K562 (cell line): ENCODE data around the gene ASXL2. TPM values are rescaled to one million over a fixed set of nuclear protein-coding genes. Genes with fewer than 3 reads are reported as not detected.

Experiments used
- ATAC-seq: fragments of 200-7000 bp; cut with Tn5 transposase; 3 replicates; pipeline ENCODE4 v1.9.1; 2020; ENCODE audit warnings: moderate library complexity
- BruUV-seq: library from RNA; stranded (reverse); fragments of 400-500 nt; replicated peaks from 2 replicates; lab custom pipeline; 2021; lab: Mats Ljungman, UMichigan
- CTCF ChIA-PET: fragments of 300-600 bp; formaldehyde crosslinking; extraction: SDS; loops from one replicate; lab custom pipeline; 2021; ENCODE audit warnings: low intra/inter-chr PET ratio; lab: Yijun Ruan, JAX
- POLR2A ChIA-PET: fragments of 300-600, 350-650 bp; sonication (Branson Sonifier 250); formaldehyde crosslinking; extraction: SDS; loops from one replicate; lab custom pipeline; 2021; ENCODE audit warnings: antibody characterized with exemption, inconsistent platforms; lab: Yijun Ruan, JAX
- DNase-seq, 4 experiments: peaks; one replicate each; pipeline versions ENCODE4 v3.0.0 to v3.0.0-alpha.2; 2011 to 2018; ENCODE audit warnings: low spot score in 3 of 4, mixed read lengths in 3 of 4; ENCODE audit errors: extremely low read depth in 1 of 4
- FAIRE-seq: peaks from 2 replicates; lab custom pipeline; 2011; peaks lifted over from hg19 to GRCh38; lab: Jason Lieb, UNC
- H2AFZ ChIP-seq: 2 replicates; pipeline ENCODE4 v1.6.0; 2011; ENCODE audit warnings: low read depth, low read length, control low read depth, inconsistent platforms
- H3K27ac ChIP-seq: fragments of 200-600 bp; 3 replicates; pipeline ENCODE4 v1.8.0; 2011; ENCODE audit warnings: low read depth, mild to moderate bottlenecking, control low read depth, inconsistent platforms, low read length, moderate library complexity, mixed read lengths; ENCODE audit errors: extremely low read depth
- H3K27me3 ChIP-seq, 2 experiments: fragments of 300-600 bp in 1 of 2; 2 replicates in 1 of 2; 3 replicates in 1 of 2; pipeline versions ENCODE4 v1.6.0 to v1.8.0; 2011; ENCODE audit warnings: inconsistent platforms in 2 of 2, low read length in 2 of 2, mild to moderate bottlenecking in 1 of 2, mixed read lengths in 1 of 2, moderate library complexity in 1 of 2; ENCODE audit not compliant: control insufficient read depth in 2 of 2, insufficient read depth in 2 of 2
- H3K36me3 ChIP-seq: fragments of 300-600 bp; 3 replicates; pipeline ENCODE4 v1.8.0; 2011; ENCODE audit warnings: mild to moderate bottlenecking, low read length, inconsistent platforms; ENCODE audit not compliant: control insufficient read depth, insufficient read depth
- H3K4me1 ChIP-seq, 2 experiments: fragments of 200-600 bp in 1 of 2; replicated peaks in 1 of 2; 2 replicates in 1 of 2; 3 replicates in 1 of 2; pipeline versions ENCODE4 v1.5.1 to v1.8.0; 2011; ENCODE audit warnings: inconsistent platforms in 2 of 2, low read length in 2 of 2, mild to moderate bottlenecking in 1 of 2, mixed read lengths in 1 of 2, moderate library complexity in 1 of 2; ENCODE audit not compliant: control insufficient read depth in 2 of 2, insufficient read depth in 2 of 2
- H3K4me2 ChIP-seq: 2 replicates; pipeline ENCODE4 v1.6.1; 2011; ENCODE audit warnings: low read length, control low read depth, inconsistent platforms, mixed read lengths; ENCODE audit not compliant: insufficient read depth
- H3K4me3 ChIP-seq: fragments of 200-600 bp; sonication (generic), shearing (Covaris generic); 2 replicates; pipeline ENCODE4 v1.5.1; 2016; ENCODE audit warnings: control low read depth, inconsistent platforms
- H3K79me2 ChIP-seq: fragments of 200-600 bp; 3 replicates; pipeline ENCODE4 v1.8.0; 2011; ENCODE audit warnings: low read length, inconsistent platforms; ENCODE audit not compliant: control insufficient read depth, insufficient read depth
- H3K9ac ChIP-seq, 2 experiments: 2 replicates each; pipeline versions ENCODE4 v1.6.0 to v1.6.1; 2011; ENCODE audit warnings: low read depth in 2 of 2, low read length in 2 of 2, control low read depth in 1 of 2, inconsistent platforms in 1 of 2, mild to moderate bottlenecking in 1 of 2, mixed read lengths in 1 of 2; ENCODE audit not compliant: insufficient read depth in 1 of 2
- H3K9me1 ChIP-seq: one replicate; pipeline ENCODE4 v1.6.0; 2011; ENCODE audit warnings: inconsistent platforms, mild to moderate bottlenecking, low read length, moderate library complexity; ENCODE audit not compliant: control insufficient read depth, insufficient read depth
- H3K9me3 ChIP-seq: replicated peaks from 2 replicates; pipeline ENCODE4 v1.5.1; 2011; ENCODE audit warnings: low read depth, low read length, inconsistent platforms; ENCODE audit not compliant: control insufficient read depth, insufficient read depth
- H4K20me1 ChIP-seq: replicated peaks from 2 replicates; pipeline ENCODE4 v1.6.1; 2011; ENCODE audit warnings: low read length, inconsistent platforms, mixed read lengths; ENCODE audit not compliant: control insufficient read depth, insufficient read depth
- ARID1B ChIP-seq: fragments of 450-650 bp; IDR thresholded peaks from 2 replicates; pipeline ENCODE4 v1.6.1; 2016; ENCODE audit warnings: antibody characterized with exemption, mild to moderate bottlenecking, inconsistent platforms
- ATF1 ChIP-seq, 2 experiments: fragments of 450-650 bp in 1 of 2; IDR thresholded peaks; 2 replicates each; pipeline ENCODE4 v1.6.1; 2016; ENCODE audit warnings: missing compliant biosample characterization in 1 of 2, missing genetic modification characterization in 1 of 2
- BCLAF1 ChIP-seq, 2 experiments: fragments of 450-650 bp in 1 of 2; IDR thresholded peaks; 2 replicates each; pipeline ENCODE4 v1.6.1; 2011 to 2017; ENCODE audit warnings: low read depth in 2 of 2, antibody characterized with exemption in 1 of 2, borderline replicate concordance in 1 of 2, low read length in 1 of 2, mild to moderate bottlenecking in 1 of 2, mixed read lengths in 1 of 2; ENCODE audit not compliant: control insufficient read depth in 1 of 2
- CBX8 ChIP-seq: fragments of 200-600 bp; sonication (generic); IDR thresholded peaks from 2 replicates; pipeline ENCODE4 v1.6.1; 2012; ENCODE audit warnings: borderline replicate concordance, mixed run types, low read depth, mild to moderate bottlenecking, moderate library complexity, mixed read lengths, low read length, control low read depth, inconsistent platforms; ENCODE audit not compliant: poor library complexity, severe bottlenecking; ENCODE audit errors: extremely low read depth
- ELK1 ChIP-seq: sonication (generic); formaldehyde crosslinking; IDR thresholded peaks from 2 replicates; pipeline ENCODE4 v1.8.1; 2022; ENCODE audit warnings: missing genetic modification reagents
- ETV1 ChIP-seq: fragments of 450-650 bp; conservative IDR thresholded peaks from 2 replicates; pipeline ENCODE4 v1.6.1; 2016; ENCODE audit warnings: missing genetic modification characterization, control low read depth, low read depth, missing compliant biosample characterization
- HDAC6 ChIP-seq: IDR thresholded peaks from 2 replicates; pipeline ENCODE4 v1.6.1; 2012; ENCODE audit warnings: low read depth, mild to moderate bottlenecking, control low read depth, inconsistent platforms, low read length, moderate library complexity
- HOXB6 ChIP-seq: fragments of 250-450 bp; sonication (Bioruptor Pico); IDR thresholded peaks from 2 replicates; pipeline ENCODE4 v1.5.1; 2022; ENCODE audit warnings: mild to moderate bottlenecking, borderline replicate concordance
- HSF4 ChIP-seq: fragments of 250-450 bp; sonication (Bioruptor Pico); IDR thresholded peaks from 2 replicates; pipeline ENCODE4 v2.1.2; 2022; ENCODE audit warnings: mild to moderate bottlenecking, moderate library complexity, borderline replicate concordance
- RFX1 ChIP-seq: fragments of 450-650 bp; IDR thresholded peaks from 2 replicates; pipeline ENCODE4 v1.6.1; 2016; ENCODE audit warnings: mild to moderate bottlenecking, moderate library complexity
- SMAD4 ChIP-seq: fragments of 250-450 bp; sonication (Bioruptor Pico); conservative IDR thresholded peaks from 2 replicates; pipeline ENCODE4 v1.8.0; 2021; ENCODE audit warnings: inconsistent platforms, mild to moderate bottlenecking, moderate library complexity
- SMARCB1 ChIP-seq: IDR thresholded peaks from 2 replicates; pipeline ENCODE4 v1.6.1; 2011; ENCODE audit warnings: improper control_type of control experiment, low read depth; ENCODE audit not compliant: insufficient read length
- TCFL5 ChIP-seq: fragments of 250-450 bp; sonication (Bioruptor Pico); conservative IDR thresholded peaks from 2 replicates; pipeline ENCODE4 v1.6.1; 2021; ENCODE audit warnings: mild to moderate bottlenecking, moderate library complexity, matching md5 sums
- ZNF277 ChIP-seq: fragments of 250-450 bp; sonication (Bioruptor Pico); IDR thresholded peaks from 2 replicates; pipeline ENCODE4 v1.8.0; 2022; ENCODE audit warnings: inconsistent platforms, mild to moderate bottlenecking, moderate library complexity, borderline replicate concordance
- ZNF41 ChIP-seq: fragments of 250-450 bp; sonication (Bioruptor Pico); conservative IDR thresholded peaks from 2 replicates; pipeline ENCODE4 v1.4.0; 2020; ENCODE audit warnings: mild to moderate bottlenecking
- ZNF699 ChIP-seq: fragments of 250-450 bp; sonication (Bioruptor Pico); IDR thresholded peaks from 2 replicates; pipeline ENCODE4 v1.8.0; 2021; ENCODE audit warnings: mild to moderate bottlenecking, moderate library complexity; ENCODE audit not compliant: insufficient replicate concordance
- ZNF778 ChIP-seq: fragments of 450-650 bp; formaldehyde crosslinking; IDR thresholded peaks from 2 replicates; pipeline ENCODE4 v1.4.0; 2020; ENCODE audit warnings: mild to moderate bottlenecking, moderate library complexity
- WGBS: fragments of 100-300 bp; shearing (Covaris generic); methylation state at CpG from one replicate; pipeline ENCODE4 v1.1.6; 2016; ENCODE audit warnings: low coverage, mixed read lengths; ENCODE audit not compliant: insufficient coverage; ENCODE audit errors: missing lambda C conversion rate; 5-methylcytosine and 5-hydroxymethylcytosine counted together
- in situ Hi-C: fragments of 300-500 bp; cut with MboI; formaldehyde crosslinking; loops from 4 replicates; pipeline ENCODE4 v1.15.0; 2018; ENCODE audit warnings: inconsistent platforms, mixed read lengths
- intact Hi-C: fragments of 100-400 bp; cut with micrococcal nuclease; formaldehyde crosslinking; loops from 2 replicates; pipeline ENCODE4 v1.14.2; 2022
- polyA plus RNA-seq, 8 experiments: library from polyadenylated mRNA; depleted of rRNA in 4 of 8; stranded (reverse) in 5 of 8; unstranded in 3 of 8; fragments of >200 nt; fragmentation: Nextera tagmentation in 2 of 8; fragmentation: Illumina TruSeq in 1 of 8; extraction: Ambion mirVana in 2 of 8; extraction: Trizol in 1 of 8; gene quantifications; 2 replicates each; pipeline versions ENCODE4 v1.2.1 to v1.2.3, GENCODE V29; 2011 to 2014; ENCODE audit warnings: inconsistent platforms in 1 of 8, missing spikeins in 1 of 8
- total RNA-seq, 7 experiments: library from RNA; depleted of rRNA in 6 of 7; stranded (reverse); fragments of >200 nt in 6 of 7; fragmentation: Illumina TruSeq in 2 of 7; extraction: Trizol in 2 of 7; gene quantifications; 2 replicates each; pipeline versions ENCODE4 v1.2.1 to v1.2.3, GENCODE V29; 2011 to 2021; ENCODE audit warnings: low replicate concordance in 1 of 7

The ASXL2 gene
- total and polyA plus RNA-seq, 9 of the 15 experiments (the other 6 are each of a cell fraction or from before 2014, with no cell fraction given) = 2.2 to 25.9 (median 9.0) TPM

- H3K4me2 ChIP-seq = no peak overlapping the region
- H3K9me3 ChIP-seq = no peaks in the 10 kb centered on the region
- no peak for ATAC-seq
- no peak overlapping the region for H3K9ac ChIP-seq
- FAIRE-seq = peak; percentile 19
- H4K20me1 ChIP-seq = no peaks in the 10 kb centered on the region
- intact Hi-C loops = no loop called here
- H3K9me1 ChIP-seq = no peaks in the 10 kb centered on the region
- no peak overlapping the region for H2AFZ ChIP-seq
- H3K27ac ChIP-seq = no peak overlapping the region
- no TSS peak for BruUV-seq
- H3K79me2 ChIP-seq = peaks cover 14% of the 10 kb centered on the region
- peak in 1 of 4 experiments; percentile 43 for DNase-seq
- 30% methylated on average over 4 of the region's 4 CpGs for WGBS
- H3K27me3 ChIP-seq = no peaks in the 10 kb centered on the region
- no peaks in the 10 kb centered on the region for H3K36me3 ChIP-seq
- peaks cover 5 to 9% of the 10 kb centered on the region in 2 experiments for H3K4me1 ChIP-seq
- ChIA-PET POLR2A (interaction anchor here (0.6 kb wide), 1 partner anchor 36 kb away, joined by 3 read pairs; no protein-coding TSS in a partner anchor), CTCF (no interaction called here)
- H3K4me3 ChIP-seq = no peak overlapping the region
- in situ Hi-C loops = no loop called here
- TF ChIP-seq SMAD4 (CRISPR knock-in tag) = peak; percentile 77
- TF ChIP-seq ZNF778 = no peak
- TF ChIP-seq ARID1B = peak; percentile 48
- no peak for TF ChIP-seq BCLAF1 (IDR thresholded peaks at IDR 0.05; ENCODE audit: borderline replicate concordance in 1 of 2, control insufficient read depth in 1 of 2, low read depth in 2 of 2, low read length in 1 of 2)
- no peak for TF ChIP-seq TCFL5
- TF ChIP-seq ZNF699 = no peak
- TF ChIP-seq HOXB6 (CRISPR knock-in tag) = no peak
- TF ChIP-seq ZNF41 (CRISPR knock-in tag) = 0 out of 2 replicates have a peak, but pooled peaks have one; percentile 25
- TF ChIP-seq HSF4 = no peak
- TF ChIP-seq CBX8 = no peak
- TF ChIP-seq RFX1 = no peak
- TF ChIP-seq ZNF277 (CRISPR knock-in tag) = no peak
- no peak for TF ChIP-seq SMARCB1
- TF ChIP-seq ETV1 (tag) = peak; percentile 21; the same call in 1 of the 2 replicates
- TF ChIP-seq ATF1 (CRISPR knock-in tag; IDR thresholded peaks at IDR 0.05) = no peak
- TF ChIP-seq ATF1 (tag; IDR thresholded peaks at IDR 0.05) = no peak
- no peak for TF ChIP-seq ELK1 (CRISPR knock-in tag)
- TF ChIP-seq HDAC6 = no peak
These were observed 3.5 kb upstream of the ASXL2 start for GRCh38 chr2:25881764-25882163.
